ENCODE data around the gene FRMD5. TPM values are rescaled to one million over a fixed set of nuclear protein-coding genes. Genes with fewer than 3 reads are reported as not detected.

Gene FRMD5
- 8.6 and 12.7 TPM in 2 replicates for total RNA-seq

GRCh38 chr15:44195151-44195740 is at the start of gene FRMD5:
Gene FRMD5 (minus strand): TSS chr15:44195271.

GRCh38 chr15:43826508-43827341 is 368.3 kb downstream of the FRMD5 start, which contains the start of gene WDR76:
Gene WDR76 (plus strand): TSS chr15:43827002. CDS start chr15:43827033, 31 bp downstream.

GRCh38 chr15:43824302-43825246 is 370.5 kb downstream of the FRMD5 start, which contains the start of gene MFAP1:
Gene MFAP1 (minus strand): TSS chr15:43824690. CDS start chr15:43824569, 121 bp downstream.

Small RNA genes lying within 50 kb of the gene (small RNA-seq; reads per million reads assigned to genes)
- not detected for gene RF00019

Other genes starting within 250 kb of the FRMD5 start
- 69.6 and 74.1 TPM in 2 replicates for gene GOLM2, start 93.4 kb upstream of the FRMD5 start, total RNA-seq
- gene CTDSPL2, start 232.4 kb upstream of the FRMD5 start, total RNA-seq, result 94.4 and 97.3 TPM in 2 replicates